Ureter (tissue), 1 donor: ENCODE results near the gene ANKRD55. TPM values are rescaled to one million over a fixed set of nuclear protein-coding genes. Genes with fewer than 3 reads are reported as not detected.
A peak's percentile ranks its signal among the peaks of the same experiment; 100 is the strongest.
"Not testable (repeated sequence)": the region's sequence is repeated elsewhere in the genome, so short reads cannot be mapped to it uniquely, and the experiment has no call there.

Experiments
- DNase-seq: peaks from one replicate; pipeline ENCODE4 v3.0.0-alpha.2; 2020; ENCODE audit warnings: low spot score
- total RNA-seq: library from RNA; stranded (reverse); gene quantifications from one replicate; pipeline ENCODE4 v1.2.4, GENCODE V29; 2023
- donor health status: DM: yes; HTN: yes; CAD: no.

ANKRD55 gene
- total RNA-seq, 1 donor from 2014 or later, result 0.34 TPM

DNA sequence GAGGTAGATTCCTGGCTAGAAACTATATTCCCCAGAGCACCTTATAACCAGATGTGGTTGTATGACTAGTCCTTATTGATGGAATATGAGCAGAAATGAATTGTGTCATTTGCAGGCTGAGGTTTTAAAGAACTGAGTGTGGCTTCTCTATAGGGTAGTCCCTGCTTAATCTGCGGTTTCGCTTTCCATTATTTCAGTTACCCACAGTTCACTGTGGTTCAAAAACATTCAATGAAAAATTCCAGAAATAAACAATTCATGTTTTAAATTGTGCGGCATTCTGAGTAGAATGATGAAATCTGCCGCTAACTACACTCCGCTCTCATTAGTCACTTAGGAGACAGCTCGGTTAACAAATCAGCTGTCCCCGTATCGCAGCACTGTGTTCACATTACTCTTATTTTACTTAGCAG is 65.1 kb downstream of the ANKRD55 start:
- no peak for DNase-seq

DNA sequence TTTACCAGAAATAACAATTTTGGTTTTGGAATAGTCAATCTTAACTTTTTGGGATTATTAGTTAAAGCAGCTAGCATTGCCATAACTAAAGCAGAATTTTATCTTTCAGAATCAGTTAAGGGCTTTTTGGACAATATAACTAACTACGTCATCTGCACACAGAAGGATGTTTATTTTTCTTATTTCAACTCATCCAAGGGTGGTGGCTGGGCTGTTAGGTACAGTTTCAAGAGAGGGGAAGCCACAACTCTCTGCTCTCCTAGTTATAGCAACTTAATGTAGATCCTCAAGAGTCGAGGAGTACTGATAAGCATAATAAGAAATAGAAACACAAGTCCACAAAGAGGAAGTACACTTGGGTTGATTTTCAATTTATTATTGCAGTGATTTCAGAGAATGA is 65.6 kb downstream of the ANKRD55 start:
- DNase-seq, result no peak

- DNase-seq, result no peak
Observed at GRCh38 chr5:56166671-56167385, 66.3 kb downstream of the ANKRD55 start.

GRCh38 chr5:56164376-56164775 is 68.8 kb downstream of the ANKRD55 start:
- peak; percentile 33 for DNase-seq

GRCh38 chr5:56161927-56162326 is 71.2 kb downstream of the ANKRD55 start:
- DNase-seq, result peak; percentile 20

DNA sequence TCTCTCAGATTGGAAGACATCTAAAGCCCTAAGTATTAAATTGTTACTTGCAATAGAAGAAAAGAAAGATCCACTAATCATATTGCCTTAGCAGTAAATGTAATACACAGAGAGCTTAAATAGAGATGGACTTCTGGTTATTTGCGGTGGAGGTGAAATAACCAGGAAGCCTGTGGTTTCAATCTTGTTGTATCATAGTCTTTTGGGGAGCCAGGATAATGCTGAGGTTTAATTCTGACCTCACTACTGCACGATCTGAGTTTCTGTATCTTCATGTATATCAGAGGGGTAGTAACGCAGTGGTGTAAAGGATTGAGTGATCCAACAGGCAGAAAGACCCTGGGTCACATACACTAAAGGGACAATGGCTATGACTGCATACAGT is 71.7 kb downstream of the ANKRD55 start:
- no peak for DNase-seq

- DNase-seq, result peak; percentile 10
Observed at GRCh38 chr5:56160723-56161438, 72.2 kb downstream of the ANKRD55 start.

DNA sequence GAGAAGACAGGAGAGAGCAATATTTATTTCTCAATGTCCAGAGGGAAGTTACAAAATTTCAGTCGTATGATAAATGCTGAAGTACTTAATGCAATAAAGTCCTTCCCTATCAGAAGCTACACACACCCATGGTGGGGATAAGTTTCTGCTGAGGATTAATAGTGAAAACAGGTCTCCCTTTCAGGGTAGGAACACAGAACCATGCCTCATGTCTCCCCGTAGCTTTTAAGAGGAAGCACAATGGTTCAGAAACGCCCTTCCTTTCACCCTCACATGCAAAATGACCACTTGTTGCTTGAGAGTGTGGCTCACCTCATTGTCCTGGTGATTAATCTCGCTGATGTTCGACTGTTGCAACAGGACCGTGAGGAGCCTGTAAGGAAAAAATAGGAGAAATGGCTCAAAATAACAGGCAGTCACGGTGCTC is 73.6 kb downstream of the ANKRD55 start:
- DNase-seq, result peak; percentile 5

- DNase-seq, result no peak
Observed at GRCh38 chr5:56158331-56158960, 74.7 kb downstream of the ANKRD55 start.

DNA sequence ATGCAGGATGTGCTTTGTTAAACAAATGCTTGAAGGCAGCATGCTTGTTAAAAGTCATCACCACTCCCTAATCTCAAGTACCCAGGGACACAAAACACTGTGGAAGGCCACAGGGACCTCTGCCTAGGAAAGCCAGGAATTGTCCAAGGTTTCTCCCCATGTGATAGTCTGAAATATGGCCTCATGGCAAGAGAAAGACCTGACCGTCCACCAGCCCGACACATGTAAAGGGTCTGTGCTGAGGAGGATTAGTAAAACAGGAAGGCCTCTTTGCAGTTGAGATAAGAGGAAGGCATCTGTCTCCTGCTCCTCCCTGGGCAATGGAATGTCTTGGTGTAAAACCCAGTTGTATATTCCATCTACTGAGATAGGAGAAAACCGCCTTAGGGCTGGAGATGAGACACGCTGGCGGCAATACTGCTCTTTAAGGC is 75.9 kb downstream of the ANKRD55 start:
- not testable (repeated sequence) for DNase-seq

DNA sequence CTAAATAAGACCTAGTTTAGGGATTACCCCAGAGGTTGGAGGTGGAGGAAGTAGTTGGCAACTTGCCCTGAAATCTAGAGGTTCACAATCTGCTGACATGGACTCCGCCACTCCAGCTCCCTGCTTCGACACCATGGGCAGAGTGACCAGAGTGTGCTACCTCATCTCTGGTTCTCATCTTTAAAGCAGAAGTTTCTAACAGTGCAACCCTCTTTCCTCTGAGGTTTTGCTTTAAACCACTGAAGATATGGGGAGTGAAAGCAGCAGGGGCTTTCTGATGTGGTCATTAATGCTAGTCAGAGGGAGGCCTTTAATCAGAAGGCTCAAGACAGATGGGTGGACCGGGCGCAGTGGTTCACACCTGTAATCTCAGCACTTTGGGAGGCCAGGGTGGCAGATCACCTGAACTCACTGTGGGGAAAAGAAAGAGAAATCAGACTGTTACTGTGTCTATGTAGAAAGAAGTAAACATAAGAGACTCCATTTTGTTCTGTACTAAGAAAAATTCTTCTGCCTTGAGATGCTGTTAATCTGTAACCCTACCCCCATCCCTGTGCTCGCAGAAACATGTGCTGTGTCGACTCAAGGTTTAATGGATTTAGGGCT is 76.4 kb downstream of the ANKRD55 start:
- DNase-seq, result not testable (repeated sequence)

DNA sequence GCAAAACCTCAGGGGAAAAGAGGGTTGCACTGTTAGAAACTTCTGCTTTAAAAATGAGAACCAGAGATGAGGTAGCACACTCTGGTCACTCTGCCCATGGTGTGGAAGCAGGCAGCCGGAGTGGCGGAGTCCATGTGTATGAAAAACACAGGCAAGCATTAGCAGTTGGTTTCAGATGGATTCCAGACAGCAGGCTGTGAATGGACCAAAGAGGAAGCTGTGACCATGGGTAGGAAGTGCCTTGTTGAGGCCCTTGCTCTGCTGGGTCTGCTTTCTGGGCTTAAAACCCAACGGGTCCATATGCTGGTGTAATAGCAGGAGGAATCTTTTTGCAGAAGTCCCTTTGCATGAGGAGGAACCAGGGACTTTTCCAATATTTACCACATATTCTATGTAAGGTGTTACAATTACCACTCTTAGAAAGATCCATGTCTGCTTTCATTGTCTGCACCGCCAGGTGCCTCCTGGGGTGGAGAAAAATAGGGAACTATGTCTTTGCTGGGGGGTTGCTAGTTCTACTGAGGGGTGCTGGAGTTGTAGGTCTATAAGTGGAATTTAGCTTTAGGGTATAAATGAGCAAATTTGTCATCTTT is 77.0 kb downstream of the ANKRD55 start:
- DNase-seq, result no peak

GRCh38 chr5:56154732-56155484 is 78.2 kb downstream of the ANKRD55 start:
- DNase-seq, result no peak

GRCh38 chr5:56152437-56152836 is 80.7 kb downstream of the ANKRD55 start:
- no peak for DNase-seq

- DNase-seq, result not testable (repeated sequence)
Observed at GRCh38 chr5:56150756-56151155, 82.4 kb downstream of the ANKRD55 start.

GRCh38 chr5:56148453-56148971 is 84.6 kb downstream of the ANKRD55 start:
- no peak for DNase-seq

DNA sequence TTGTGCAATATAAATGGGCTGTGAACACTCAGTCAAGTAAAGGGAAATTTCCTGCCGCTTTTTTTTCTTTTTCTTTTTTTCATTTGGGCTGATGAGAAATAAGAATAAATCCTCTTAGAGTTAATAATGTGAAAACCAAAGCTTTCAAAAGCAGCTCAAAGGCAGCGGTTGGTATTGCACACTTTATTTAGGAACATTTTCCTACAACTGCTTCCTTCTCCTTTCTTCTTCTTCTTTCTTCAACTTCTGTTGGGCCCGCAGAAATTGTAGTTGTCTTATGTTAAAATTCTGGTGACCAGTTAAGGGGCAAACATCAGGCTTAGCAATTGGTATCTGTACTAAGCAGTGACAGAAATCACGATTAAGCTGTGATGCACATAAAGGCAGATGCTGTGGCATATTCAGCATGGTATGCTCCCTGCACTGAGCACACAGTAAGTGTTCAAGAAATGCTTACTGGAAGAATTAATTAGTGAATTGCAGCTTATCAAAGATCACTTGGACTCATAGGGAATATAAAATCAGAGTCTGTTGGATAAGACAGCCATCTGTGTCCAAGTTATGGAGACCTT is 85.4 kb downstream of the ANKRD55 start:
- DNase-seq, result no peak

- no peak for DNase-seq
Observed at GRCh38 chr5:56147106-56147505, 86.0 kb downstream of the ANKRD55 start.

GRCh38 chr5:56146674-56147073 is 86.5 kb downstream of the ANKRD55 start:
- no peak for DNase-seq

GRCh38 chr5:56145511-56145910 is 87.6 kb downstream of the ANKRD55 start:
- no peak for DNase-seq

DNA sequence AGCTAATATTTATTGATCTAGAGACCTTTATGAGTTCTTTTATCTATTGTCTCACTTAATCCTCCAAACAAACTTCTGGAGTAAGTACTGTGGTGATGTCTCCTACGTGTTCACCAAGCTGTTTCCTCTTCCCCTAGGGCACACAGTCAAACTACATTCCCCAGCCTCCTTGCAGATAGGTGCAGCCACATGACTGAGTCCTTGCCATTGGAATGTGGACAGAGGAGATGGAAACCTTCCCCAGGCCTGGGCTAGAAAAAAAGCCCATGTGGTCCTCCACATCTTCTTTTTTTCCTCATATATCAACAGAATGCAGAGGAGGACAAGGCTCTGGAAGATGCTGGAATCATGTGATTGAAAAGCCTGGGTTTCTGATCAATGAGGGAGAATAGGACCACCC is 88.0 kb downstream of the ANKRD55 start:
- no peak for DNase-seq
